IMR-90 (cell line): ENCODE results near the gene RALGPS2. TPM values are rescaled to one million over a fixed set of nuclear protein-coding genes. Genes with fewer than 3 reads are reported as not detected.

Experiments
- ATAC-seq: fragments of 200-7000 bp; cut with Tn5 transposase; 2 replicates; pipeline ENCODE4 v1.9.1; 2020; ENCODE audit warnings: low read depth, mild to moderate bottlenecking, moderate library complexity
- BruUV-seq: library from RNA; stranded (reverse); fragments of 400-500 nt; replicated peaks from 2 replicates; lab custom pipeline; 2021; lab: Mats Ljungman, UMichigan
- CTCF ChIA-PET: fragments of 300-600 bp; formaldehyde crosslinking; extraction: SDS; loops from one replicate; lab custom pipeline; 2021; ENCODE audit warnings: antibody characterized with exemption; lab: Yijun Ruan, JAX
- POLR2A ChIA-PET: fragments of 300-600 bp; sonication (Branson Sonifier 250); formaldehyde crosslinking; loops from one replicate; lab custom pipeline; 2022; ENCODE audit warnings: antibody characterized with exemption; ENCODE audit not compliant: unreplicated experiment; lab: Charles Lee
- DNase-seq: peaks from one replicate; pipeline ENCODE4 v3.0.0; 2013
- H2AFZ ChIP-seq: replicated peaks from 2 replicates; pipeline ENCODE3; 2013; ENCODE audit warnings: low read length, mild to moderate bottlenecking; ENCODE audit not compliant: poor library complexity
- H2AK5ac ChIP-seq: 2 replicates; pipeline ENCODE4 v1.6.1; 2013; ENCODE audit warnings: low read depth, low read length, inconsistent platforms
- H2AK9ac ChIP-seq: replicated peaks from 2 replicates; pipeline ENCODE3; 2013; ENCODE audit warnings: mild to moderate bottlenecking, low read depth, low read length, moderate library complexity; ENCODE audit not compliant: poor library complexity
- H2BK120ac ChIP-seq: 2 replicates; pipeline ENCODE4 v1.6.1; 2013; ENCODE audit warnings: low read depth, low read length, inconsistent platforms
- H2BK15ac ChIP-seq: 3 replicates; pipeline ENCODE4 v1.6.1; 2013; ENCODE audit warnings: low read depth, low read length, inconsistent platforms
- H2BK20ac ChIP-seq: 2 replicates; pipeline ENCODE4 v1.6.1; 2013; ENCODE audit warnings: low read depth, mild to moderate bottlenecking, inconsistent platforms, low read length, moderate library complexity
- H2BK5ac ChIP-seq: 2 replicates; pipeline ENCODE4 v1.6.1; 2013; ENCODE audit warnings: mild to moderate bottlenecking, low read depth, low read length, inconsistent platforms; ENCODE audit not compliant: poor library complexity, severe bottlenecking
- H3K14ac ChIP-seq: replicated peaks from 2 replicates; pipeline ENCODE4 v1.6.1; 2013; ENCODE audit warnings: low read depth, low read length, inconsistent platforms
- H3K18ac ChIP-seq: 2 replicates; pipeline ENCODE4 v1.6.1; 2013; ENCODE audit warnings: low read depth, low read length, control low read depth
- H3K23ac ChIP-seq: 2 replicates; pipeline ENCODE4 v1.6.1; 2013; ENCODE audit warnings: low read depth, low read length, inconsistent platforms
- H3K27ac ChIP-seq: 2 replicates; pipeline ENCODE4 v1.5.1; 2013; ENCODE audit warnings: mild to moderate bottlenecking, control low read depth, low read length; ENCODE audit not compliant: insufficient read depth
- H3K27me3 ChIP-seq: 2 replicates; pipeline ENCODE4 v1.6.1; 2013; ENCODE audit warnings: low read length; ENCODE audit not compliant: control insufficient read depth, insufficient read depth
- H3K36me3 ChIP-seq: 2 replicates; pipeline ENCODE4 v1.6.1; 2013; ENCODE audit warnings: low read length, mixed read lengths; ENCODE audit not compliant: control insufficient read depth, insufficient read depth
- H3K4ac ChIP-seq: 2 replicates; pipeline ENCODE4 v1.6.1; 2013; ENCODE audit warnings: low read depth, low read length, inconsistent platforms
- H3K4me1 ChIP-seq: 2 replicates; pipeline ENCODE4 v1.6.1; 2013; ENCODE audit warnings: low read length, mixed read lengths; ENCODE audit not compliant: control insufficient read depth, insufficient read depth
- H3K4me2 ChIP-seq: 2 replicates; pipeline ENCODE4 v1.6.1; 2013; ENCODE audit warnings: low read depth, mild to moderate bottlenecking, control low read depth, low read length, moderate library complexity
- H3K4me3 ChIP-seq: 2 replicates; pipeline ENCODE4 v1.5.1; 2013; ENCODE audit warnings: low read depth, mild to moderate bottlenecking, control low read depth, low read length, moderate library complexity; ENCODE audit not compliant: insufficient read depth
- H3K56ac ChIP-seq: 2 replicates; pipeline ENCODE4 v1.6.1; 2013; ENCODE audit warnings: low read length, inconsistent platforms; ENCODE audit not compliant: insufficient read depth; ENCODE audit errors: extremely low read depth
- H3K79me1 ChIP-seq, 2 experiments: 2 replicates each; pipeline ENCODE4 v1.6.1; 2013; ENCODE audit warnings: low read length in 2 of 2, inconsistent platforms in 1 of 2, low read depth in 1 of 2
- H3K9ac ChIP-seq: 2 replicates; pipeline ENCODE4 v1.6.1; 2013; ENCODE audit warnings: low read depth, low read length, control low read depth
- H3K9me1 ChIP-seq: 2 replicates; pipeline ENCODE4 v1.6.1; 2013; ENCODE audit warnings: low read length, inconsistent platforms; ENCODE audit not compliant: insufficient read depth
- H3K9me3 ChIP-seq: 2 replicates; pipeline ENCODE4 v1.6.1; 2013; ENCODE audit warnings: low read length; ENCODE audit not compliant: control insufficient read depth, insufficient read depth
- H4K20me1 ChIP-seq: 2 replicates; pipeline ENCODE4 v1.6.1; 2013; ENCODE audit warnings: low read length, inconsistent platforms; ENCODE audit not compliant: insufficient read depth
- H4K5ac ChIP-seq: 2 replicates; pipeline ENCODE4 v1.6.1; 2013; ENCODE audit warnings: mild to moderate bottlenecking, low read depth, low read length, control low read depth
- H4K8ac ChIP-seq, 2 experiments: 2 replicates each; pipeline ENCODE4 v1.6.1; 2013; ENCODE audit warnings: low read depth in 2 of 2, low read length in 2 of 2, control low read depth in 1 of 2, inconsistent platforms in 1 of 2
- H4K91ac ChIP-seq: 2 replicates; pipeline ENCODE4 v1.6.1; 2013; ENCODE audit warnings: low read depth, low read length, inconsistent platforms; ENCODE audit not compliant: insufficient read depth
- CTCF ChIP-seq: conservative IDR thresholded peaks from 2 replicates; pipeline ENCODE4 v1.5.1; 2012; ENCODE audit warnings: mild to moderate bottlenecking, low read depth, low read length, improper control_type of control experiment
- WGBS, 2 experiments: methylation state at CpG; one replicate each; pipeline versions ENCODE4 v1.1.5 to v1.1.7; 2013; ENCODE audit warnings: missing lambda C conversion rate in 2 of 2; ENCODE audit not compliant: insufficient read length in 1 of 2; ENCODE audit errors: extremely low coverage in 2 of 2; 5-methylcytosine and 5-hydroxymethylcytosine counted together
- dilution Hi-C: fragments of 300-500 bp; cut with HindIII; formaldehyde crosslinking; loops from one replicate; pipeline ENCODE4 v1.14.3; 2018; ENCODE audit warnings: low sequenced_read_pairs; ENCODE audit not compliant: unreplicated experiment
- in situ Hi-C: fragments of 300-500 bp; cut with MboI; formaldehyde crosslinking; loops from 3 replicates; pipeline ENCODE4 v1.14.3; 2019; ENCODE audit warnings: low sequenced_read_pairs, inconsistent platforms, mixed read lengths
- intact Hi-C: fragments of 100-400 bp; cut with micrococcal nuclease; formaldehyde crosslinking; loops from 2 replicates; pipeline ENCODE4 v1.10.0; 2022
- polyA plus RNA-seq, 3 experiments: library from polyadenylated mRNA; depleted of rRNA; stranded (reverse); fragments of >200 nt; gene quantifications; 2 replicates each; pipeline ENCODE4 v1.2.3, GENCODE V29; 2012; ENCODE audit warnings: low replicate concordance in 1 of 3
- total RNA-seq: library from RNA; depleted of rRNA; stranded (reverse); fragments of >200 nt; gene quantifications from 2 replicates; pipeline ENCODE4 v1.2.3, GENCODE V29; 2012

Gene RALGPS2
- total and polyA plus RNA-seq, 2 of the 4 experiments (the other 2 are of a cell fraction): 13.8 to 148 TPM

GRCh38 chr1:178714453-178714852, 10.6 kb upstream of the RALGPS2 start:
- BruUV-seq: no TSS peak
- H2AFZ ChIP-seq: no peak overlapping the region
- H3K4me3 ChIP-seq: no peak overlapping the region
- CTCF ChIA-PET: interaction anchor here (0.6 kb wide), 2 partner anchors 30 to 182 kb away, joined by 3 to 4 read pairs; no protein-coding TSS in a partner anchor
- dilution Hi-C loops: no loop called here
- peaks cover 6% of the 10 kb centered on the region for H3K4me1 ChIP-seq
- no peak for TF ChIP-seq CTCF
- intact Hi-C loops: no loop called here
- no peak overlapping the region; the same call in 1 of the 2 replicates for H3K4ac ChIP-seq
- H4K5ac ChIP-seq: peak overlapping the region; percentile 6; the same call in 1 of the 2 replicates
- no peak overlapping the region for H3K23ac ChIP-seq
- POLR2A ChIA-PET: no interaction called here
- no peak overlapping the region for H3K14ac ChIP-seq
- in situ Hi-C loops: no loop called here
- H2BK120ac ChIP-seq: no peak overlapping the region
- H4K91ac ChIP-seq: peak overlapping the region; percentile 10; the same call in 1 of the 2 replicates
- no peak overlapping the region for H3K27ac ChIP-seq
- no peaks in the 10 kb centered on the region for H3K27me3 ChIP-seq
- no peak overlapping the region for H2BK5ac ChIP-seq
- DNase-seq (no peak), ATAC-seq (no peak)
- no peaks in the 10 kb centered on the region for H3K9me3 ChIP-seq
- H2BK20ac ChIP-seq: no peak overlapping the region
- H2AK5ac ChIP-seq: no peak overlapping the region
- H3K79me1 ChIP-seq: no peaks in the 10 kb centered on the region
- WGBS, 2 experiments: 80% methylated on average over 1 of the region's 4 CpGs; no CpG with 5 or more reads in 1 of the 2 experiments
- no peaks in the 10 kb centered on the region for H3K36me3 ChIP-seq
- H2AK9ac ChIP-seq: no peak overlapping the region
- H4K8ac ChIP-seq: no peak overlapping the region
- no peak overlapping the region for H3K4me2 ChIP-seq
- no peak overlapping the region for H2BK15ac ChIP-seq
- no peaks in the 10 kb centered on the region for H4K20me1 ChIP-seq
- H3K56ac ChIP-seq: no peak overlapping the region
- H3K18ac ChIP-seq: no peak overlapping the region
- H3K9me1 ChIP-seq: no peaks in the 10 kb centered on the region
- no peak overlapping the region for H3K9ac ChIP-seq
